Sigmoid colon (tissue), 4 donors: ENCODE measurements around the gene PPIP5K2.

Source experiments
- CTCF ChIP-seq, 4 experiments: fragments of 450-650 bp in 3 of 4; fragments of 200-600 bp in 1 of 4; IDR thresholded peaks; one replicate each; pipeline ENCODE4 v1.5.1; 2016 to 2019; ENCODE audit warnings: antibody characterized with exemption in 4 of 4, mild to moderate bottlenecking in 3 of 4, moderate library complexity in 2 of 4
- POLR2A ChIP-seq, 2 donors: fragments of 450-650 bp; IDR thresholded peaks; one replicate each; pipeline ENCODE4 v1.6.1; 2016; ENCODE audit warnings: antibody characterized with exemption in 2 of 2, mild to moderate bottlenecking in 2 of 2, moderate library complexity in 2 of 2
- POLR2AphosphoS5 ChIP-seq, 4 donors: sonication (generic); formaldehyde crosslinking; IDR thresholded peaks; one replicate each; pipeline ENCODE4 v1.6.1; 2017; ENCODE audit warnings: antibody characterized with exemption in 4 of 4

GRCh38 chr5:103207653-103208052, 87.6 kb downstream of the PPIP5K2 start:
- TF ChIP-seq CTCF (IDR thresholded peaks at IDR 0.05) (no peak), POLR2A (IDR thresholded peaks at IDR 0.05) (no peak), POLR2AphosphoS5 (IDR thresholded peaks at IDR 0.05) (no peak)
